Natural killer cell (primary cell): Measurements from ENCODE around the gene LBH. TPM values are rescaled to one million over a fixed set of nuclear protein-coding genes. Genes with fewer than 3 reads are reported as not detected.

Experiments used
- ATAC-seq, 3 donors: fragments of 150-1000 bp in 2 of 3; fragments of 200-7000 bp in 1 of 3; cut with Tn5 transposase; 1 replicate in 1 of 3; 2 replicates in 2 of 3; pipeline ENCODE4 v1.10.0; 2021; ENCODE audit warnings: mild to moderate bottlenecking in 2 of 3, moderate library complexity in 2 of 3
- DNase-seq, 2 donors: peaks; one replicate each; pipeline versions ENCODE4 v3.0.0 to v3.0.0-alpha.2; 2013 to 2021; ENCODE audit warnings: mixed read lengths in 1 of 2
- H3K27ac ChIP-seq: one replicate; pipeline ENCODE4 v1.5.1; 2013; ENCODE audit warnings: mild to moderate bottlenecking, low read length
- H3K27me3 ChIP-seq: one replicate; pipeline ENCODE4 v1.6.1; 2013; ENCODE audit warnings: low read length; ENCODE audit not compliant: control insufficient read depth, insufficient read depth
- H3K36me3 ChIP-seq: one replicate; pipeline ENCODE4 v1.6.1; 2013; ENCODE audit warnings: low read length; ENCODE audit not compliant: control insufficient read depth, insufficient read depth
- H3K4me1 ChIP-seq: one replicate; pipeline ENCODE4 v1.6.1; 2013; ENCODE audit warnings: low read length; ENCODE audit not compliant: control insufficient read depth, insufficient read depth
- H3K4me3 ChIP-seq: one replicate; pipeline ENCODE4 v1.5.1; 2013; ENCODE audit warnings: low read length
- H3K9me3 ChIP-seq: one replicate; pipeline ENCODE4 v1.6.1; 2013; ENCODE audit warnings: low read length; ENCODE audit not compliant: control insufficient read depth, insufficient read depth
- H3K27ac Mint-ChIP-seq, 2 donors: one replicate each; pipeline ENCODE4 v1.8.0; 2022; ENCODE audit warnings: mild to moderate bottlenecking in 2 of 2, mixed read lengths in 2 of 2, moderate library complexity in 1 of 2
- H3K27me3 Mint-ChIP-seq, 2 donors: one replicate each; pipeline ENCODE4 v1.8.0; 2022; ENCODE audit warnings: low read depth in 2 of 2, mixed read lengths in 2 of 2
- H3K36me3 Mint-ChIP-seq: one replicate; pipeline ENCODE4 v1.8.0; 2022; ENCODE audit warnings: mixed read lengths
- H3K4me1 Mint-ChIP-seq, 2 donors: one replicate each; pipeline ENCODE4 v1.8.0; 2022; ENCODE audit warnings: mixed read lengths in 2 of 2
- H3K4me3 Mint-ChIP-seq: one replicate; pipeline ENCODE4 v1.8.0; 2022; ENCODE audit warnings: mild to moderate bottlenecking, moderate library complexity, mixed read lengths
- H3K9me3 Mint-ChIP-seq, 2 donors: one replicate each; pipeline ENCODE4 v1.8.0; 2022; ENCODE audit warnings: mixed read lengths in 2 of 2
- WGBS: methylation state at CpG from one replicate; pipeline ENCODE4 v1.1.7; 2013; ENCODE audit warnings: missing lambda C conversion rate; ENCODE audit not compliant: insufficient coverage; 5-methylcytosine and 5-hydroxymethylcytosine counted together
- intact Hi-C: fragments of 100-400 bp; cut with micrococcal nuclease; formaldehyde crosslinking; loops from one replicate; pipeline ENCODE4 v1.14.2; 2022
- total RNA-seq, 4 donors: library from RNA; stranded (reverse); fragments of 120-200 nt in 1 of 4; gene quantifications; one replicate each; pipeline versions ENCODE4 v1.2.3 to v1.2.4, GENCODE V29; 2013 to 2022
- TF ChIP-seq, protein P1 (sequence below): fragments of 200-600 bp; IDR thresholded peaks from one replicate; pipeline ENCODE4 v1.8.0; 2022; ENCODE audit warnings: antibody characterized with exemption

Gene LBH
- total RNA-seq, 3 donors from 2014 or later (not counting 1 experiment from before 2014, with no cell fraction given), result 157 to 197 (median 158) TPM

- H3K4me3 ChIP-seq, result no peak overlapping the region
- Mint-ChIP-seq H3K4me3 (no peak overlapping the region), H3K4me1 (peaks cover 13 to 14% of the 10 kb centered on the region in 2 donors), H3K27ac (no peak overlapping the region), H3K27me3 (no peaks in the 10 kb centered on the region), H3K9me3 (no peaks in the 10 kb centered on the region), H3K36me3 (no peaks in the 10 kb centered on the region)
- no peak overlapping the region for H3K27ac ChIP-seq
- intact Hi-C loops, result no loop called here
- H3K4me1 ChIP-seq, result peaks cover 4% of the 10 kb centered on the region
- no peak for DNase-seq
- TF ChIP-seq, protein P1, sequence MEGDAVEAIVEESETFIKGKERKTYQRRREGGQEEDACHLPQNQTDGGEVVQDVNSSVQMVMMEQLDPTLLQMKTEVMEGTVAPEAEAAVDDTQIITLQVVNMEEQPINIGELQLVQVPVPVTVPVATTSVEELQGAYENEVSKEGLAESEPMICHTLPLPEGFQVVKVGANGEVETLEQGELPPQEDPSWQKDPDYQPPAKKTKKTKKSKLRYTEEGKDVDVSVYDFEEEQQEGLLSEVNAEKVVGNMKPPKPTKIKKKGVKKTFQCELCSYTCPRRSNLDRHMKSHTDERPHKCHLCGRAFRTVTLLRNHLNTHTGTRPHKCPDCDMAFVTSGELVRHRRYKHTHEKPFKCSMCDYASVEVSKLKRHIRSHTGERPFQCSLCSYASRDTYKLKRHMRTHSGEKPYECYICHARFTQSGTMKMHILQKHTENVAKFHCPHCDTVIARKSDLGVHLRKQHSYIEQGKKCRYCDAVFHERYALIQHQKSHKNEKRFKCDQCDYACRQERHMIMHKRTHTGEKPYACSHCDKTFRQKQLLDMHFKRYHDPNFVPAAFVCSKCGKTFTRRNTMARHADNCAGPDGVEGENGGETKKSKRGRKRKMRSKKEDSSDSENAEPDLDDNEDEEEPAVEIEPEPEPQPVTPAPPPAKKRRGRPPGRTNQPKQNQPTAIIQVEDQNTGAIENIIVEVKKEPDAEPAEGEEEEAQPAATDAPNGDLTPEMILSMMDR, result no peak
- ATAC-seq, result no peak
- H3K9me3 ChIP-seq, result no peaks in the 10 kb centered on the region
- no peaks in the 10 kb centered on the region for H3K27me3 ChIP-seq
- H3K36me3 ChIP-seq, result no peaks in the 10 kb centered on the region
Measured at GRCh38 chr2:30305235-30305634, 73.9 kb downstream of the LBH start.

GRCh38 chr2:30306522-30306921 is 75.2 kb downstream of the LBH start:
- intact Hi-C loops, result no loop called here
- no peak overlapping the region for H3K27ac ChIP-seq
- Mint-ChIP-seq H3K27me3 (no peaks in the 10 kb centered on the region), H3K36me3 (no peaks in the 10 kb centered on the region), H3K4me3 (no peak overlapping the region), H3K4me1 (peaks cover 20 to 22% of the 10 kb centered on the region in 2 donors), H3K9me3 (no peaks in the 10 kb centered on the region), H3K27ac (no peak overlapping the region)
- no peaks in the 10 kb centered on the region for H3K27me3 ChIP-seq
- TF ChIP-seq, protein P1, result no peak
- H3K36me3 ChIP-seq, result no peaks in the 10 kb centered on the region
- H3K4me1 ChIP-seq, result peaks cover 15% of the 10 kb centered on the region
- no peaks in the 10 kb centered on the region for H3K9me3 ChIP-seq
- ATAC-seq (no peak), DNase-seq (no peak)
- 100% methylated on average over 3 of the region's 4 CpGs for WGBS
- no peak overlapping the region for H3K4me3 ChIP-seq

- no peaks in the 10 kb centered on the region for H3K36me3 ChIP-seq
- H3K27me3 Mint-ChIP-seq, result no peaks in the 10 kb centered on the region
- WGBS, result 95% methylated on average over 2 of the region's 2 CpGs
- no peak overlapping the region for H3K4me3 Mint-ChIP-seq
- TF ChIP-seq, protein P1, result no peak
- no peaks in the 10 kb centered on the region for H3K9me3 Mint-ChIP-seq
- H3K4me3 ChIP-seq, result no peak overlapping the region
- no peaks in the 10 kb centered on the region for H3K9me3 ChIP-seq
- H3K27ac ChIP-seq, result no peak overlapping the region
- no peaks in the 10 kb centered on the region for H3K36me3 Mint-ChIP-seq
- peak overlapping the region in 1 of 2 donors; percentile 44 for H3K27ac Mint-ChIP-seq
- no peaks in the 10 kb centered on the region for H3K27me3 ChIP-seq
- intact Hi-C loops, result no loop called here
- ATAC-seq (peak in 2 of 3 donors; percentile 53 to 63), DNase-seq (no peak)
- peaks cover 20 to 22% of the 10 kb centered on the region in 2 donors for H3K4me1 Mint-ChIP-seq
- peaks cover 15% of the 10 kb centered on the region for H3K4me1 ChIP-seq
Measured at GRCh38 chr2:30308280-30308679, 76.9 kb downstream of the LBH start.

Other genes starting within 250 kb of the LBH start
- 1,000 to 10,000 TPM in 1 of 3 donors, 100 to 1,000 TPM in 2; 569 to 1,094 (median 800) TPM for gene YPEL5, start 84.5 kb upstream of the LBH start, total RNA-seq
- gene LCLAT1, start 215.7 kb downstream of the LBH start, total RNA-seq, result 10 to 100 TPM; 13.0 to 16.2 (median 14.2) TPM